ENCODE measurements around the gene CES1.
"Not testable (repeated sequence)": the region's sequence is repeated elsewhere in the genome, so short reads cannot be mapped to it uniquely, and the experiment has no call there.

The CES1 gene

GRCh38 chr16:55754056-55754455 is 78.8 kb downstream of the CES1 start:
- H3K9ac ChIP-seq (ENCODE audit: low read depth, low read length): no peak overlapping the region
- H3K4me3 ChIP-seq (ENCODE audit: low read length): no peak overlapping the region
- no peaks in the 10 kb centered on the region for H3K4me1 ChIP-seq (ENCODE audit: insufficient read depth, low read length)
- H3K27ac ChIP-seq (ENCODE audit: low read length): no peak overlapping the region
- peaks cover 15% of the 10 kb centered on the region for H3K9me3 ChIP-seq (ENCODE audit: insufficient read depth, low read depth, low read length)
- H3K36me3 ChIP-seq (ENCODE audit: insufficient read depth, low read depth, low read length): no peaks in the 10 kb centered on the region
- peaks cover 21% of the 10 kb centered on the region for H3K27me3 ChIP-seq (ENCODE audit: insufficient read depth, low read length)

- Histone ChIP-seq H3K27me3 (ENCODE audit: insufficient read depth, low read length) (peaks cover 14% of the 10 kb centered on the region), H3K9me3 (ENCODE audit: insufficient read depth, low read depth, low read length) (peaks cover 15% of the 10 kb centered on the region)
- not testable (repeated sequence) for H3K4me1 ChIP-seq (ENCODE audit: insufficient read depth, low read length); H3K27ac ChIP-seq (ENCODE audit: low read length); H3K9ac ChIP-seq (ENCODE audit: low read depth, low read length); H3K36me3 ChIP-seq (ENCODE audit: insufficient read depth, low read depth, low read length); H3K4me3 ChIP-seq (ENCODE audit: low read length)
Measured at GRCh38 chr16:55753145-55753631, 79.7 kb downstream of the CES1 start.

All from iPS-20b (cell line).